OCI-LY3 (cell line): ENCODE measurements around the gene BNC1.

Source experiments
- H2AFZ ChIP-seq: fragments of 200-600, 300-600 bp; shearing (Covaris generic); 2 replicates; pipeline ENCODE4 v1.6.0; 2014; ENCODE audit warnings: antibody characterized with exemption, low read depth, low read length
- H3K27ac ChIP-seq: fragments of 200-600, 300-600 bp; sonication (generic); 2 replicates; pipeline ENCODE4 v1.5.1; 2014; ENCODE audit warnings: mild to moderate bottlenecking, low read length, moderate library complexity, mixed read lengths
- H3K27me3 ChIP-seq: fragments of 200-600, 300-600 bp; sonication (generic); 2 replicates; pipeline ENCODE4 v1.6.1; 2014; ENCODE audit warnings: low read depth, low read length, mixed read lengths
- H3K36me3 ChIP-seq: fragments of 200-600, 300-600 bp; sonication (generic); replicated peaks from 2 replicates; pipeline ENCODE3; 2014; ENCODE audit warnings: low read depth, low read length, mixed read lengths
- H3K4me1 ChIP-seq: fragments of 300-600, 200-600 bp; sonication (generic); 2 replicates; pipeline ENCODE4 v1.6.1; 2014; ENCODE audit warnings: low read length, mixed read lengths
- H3K4me2 ChIP-seq: fragments of 200-600, 300-600 bp; sonication (generic); 2 replicates; pipeline ENCODE4 v1.6.1; 2014; ENCODE audit warnings: low read length, mixed read lengths
- H3K4me3 ChIP-seq: fragments of 300-600, 200-600 bp; sonication (generic); 2 replicates; pipeline ENCODE4 v1.5.1; 2014; ENCODE audit warnings: antibody characterized with exemption, mild to moderate bottlenecking, low read length, moderate library complexity
- H3K79me2 ChIP-seq: fragments of 300-600, 200-600 bp; shearing (Covaris generic); 2 replicates; pipeline ENCODE4 v1.6.1; 2014; ENCODE audit warnings: mild to moderate bottlenecking, low read length, mixed read lengths
- H3K9ac ChIP-seq: fragments of 300-600, 200-600 bp; shearing (Covaris generic); 2 replicates; pipeline ENCODE4 v1.6.0; 2014; ENCODE audit warnings: mild to moderate bottlenecking, low read length, moderate library complexity
- H3K9me3 ChIP-seq: fragments of 200-600, 300-600 bp; shearing (Covaris generic); 2 replicates; pipeline ENCODE4 v1.6.1; 2014; ENCODE audit warnings: low read length, mixed read lengths; ENCODE audit not compliant: insufficient read depth
- H4K20me1 ChIP-seq: fragments of 200-600, 300-600 bp; sonication (generic); 2 replicates; pipeline ENCODE4 v1.6.1; 2016; ENCODE audit warnings: low read length, mixed read lengths; ENCODE audit not compliant: insufficient read depth
- CTCF ChIP-seq: fragments of 200-600, 300-600 bp; sonication (generic); IDR thresholded peaks from 2 replicates; pipeline ENCODE4 v1.5.1; 2014; ENCODE audit warnings: antibody characterized with exemption, low read length, low read depth
- EZH2phosphoT487 ChIP-seq: fragments of 200-600 bp; shearing (Covaris generic); IDR thresholded peaks from 2 replicates; pipeline ENCODE4 v1.6.1; 2018; ENCODE audit warnings: antibody characterized with exemption, mixed run types, low read depth

Gene BNC1

GRCh38 chr15:83304861-83305703 is 20.6 kb upstream of the BNC1 start:
- H3K9me3 ChIP-seq, result no peaks in the 10 kb centered on the region
- no peaks in the 10 kb centered on the region for H4K20me1 ChIP-seq
- H3K9ac ChIP-seq, result no peak overlapping the region
- no peaks in the 10 kb centered on the region for H3K36me3 ChIP-seq
- no peak overlapping the region for H3K27ac ChIP-seq
- no peaks in the 10 kb centered on the region for H3K4me1 ChIP-seq
- no peaks in the 10 kb centered on the region for H3K79me2 ChIP-seq
- no peak overlapping the region for H3K4me3 ChIP-seq
- no peak overlapping the region for H3K4me2 ChIP-seq
- no peak overlapping the region for H2AFZ ChIP-seq
- TF ChIP-seq CTCF (no peak), EZH2phosphoT487 (no peak)
- H3K27me3 ChIP-seq, result peaks cover 27% of the 10 kb centered on the region

- H3K4me3 ChIP-seq, result no peak overlapping the region
- no peaks in the 10 kb centered on the region for H4K20me1 ChIP-seq
- no peaks in the 10 kb centered on the region for H3K79me2 ChIP-seq
- H3K27me3 ChIP-seq, result peaks cover 33% of the 10 kb centered on the region
- no peaks in the 10 kb centered on the region for H3K36me3 ChIP-seq
- no peak overlapping the region for H3K9ac ChIP-seq
- H3K27ac ChIP-seq, result no peak overlapping the region
- no peak for TF ChIP-seq EZH2phosphoT487
- no peak for TF ChIP-seq CTCF
- H2AFZ ChIP-seq, result no peak overlapping the region
- H3K4me1 ChIP-seq, result no peaks in the 10 kb centered on the region
- no peaks in the 10 kb centered on the region for H3K9me3 ChIP-seq
- H3K4me2 ChIP-seq, result no peak overlapping the region
These were observed 19.1 kb upstream of the BNC1 start for GRCh38 chr15:83303535-83303934.

GRCh38 chr15:83300826-83301225 is 16.4 kb upstream of the BNC1 start:
- no peaks in the 10 kb centered on the region for H3K9me3 ChIP-seq
- H4K20me1 ChIP-seq, result no peaks in the 10 kb centered on the region
- H3K79me2 ChIP-seq, result no peaks in the 10 kb centered on the region
- no peak overlapping the region for H3K27ac ChIP-seq
- no peak overlapping the region for H3K9ac ChIP-seq
- no peaks in the 10 kb centered on the region for H3K4me1 ChIP-seq
- peaks cover 22% of the 10 kb centered on the region for H3K27me3 ChIP-seq
- no peaks in the 10 kb centered on the region for H3K36me3 ChIP-seq
- H2AFZ ChIP-seq, result no peak overlapping the region
- TF ChIP-seq CTCF, result no peak
- TF ChIP-seq EZH2phosphoT487, result no peak
- no peak overlapping the region for H3K4me3 ChIP-seq
- no peak overlapping the region for H3K4me2 ChIP-seq

GRCh38 chr15:83299462-83299861 is 15.0 kb upstream of the BNC1 start:
- Histone ChIP-seq H3K36me3 (no peaks in the 10 kb centered on the region), H3K9ac (no peak overlapping the region), H3K79me2 (no peaks in the 10 kb centered on the region), H3K4me3 (no peak overlapping the region), H3K4me2 (no peak overlapping the region), H3K27me3 (peaks cover 16% of the 10 kb centered on the region), H3K4me1 (no peaks in the 10 kb centered on the region), H3K27ac (no peak overlapping the region), H2AFZ (no peak overlapping the region), H3K9me3 (no peaks in the 10 kb centered on the region), H4K20me1 (no peaks in the 10 kb centered on the region)
- no peak for TF ChIP-seq CTCF
- no peak for TF ChIP-seq EZH2phosphoT487
